SW 1271 (cell line): ENCODE data around the gene MEIOSIN.

Experiments used
- DNase-seq, 2 experiments: peaks; one replicate each; lab custom pipeline; 2025; lab: John Stamatoyannopoulos, UW

The MEIOSIN gene

DNA sequence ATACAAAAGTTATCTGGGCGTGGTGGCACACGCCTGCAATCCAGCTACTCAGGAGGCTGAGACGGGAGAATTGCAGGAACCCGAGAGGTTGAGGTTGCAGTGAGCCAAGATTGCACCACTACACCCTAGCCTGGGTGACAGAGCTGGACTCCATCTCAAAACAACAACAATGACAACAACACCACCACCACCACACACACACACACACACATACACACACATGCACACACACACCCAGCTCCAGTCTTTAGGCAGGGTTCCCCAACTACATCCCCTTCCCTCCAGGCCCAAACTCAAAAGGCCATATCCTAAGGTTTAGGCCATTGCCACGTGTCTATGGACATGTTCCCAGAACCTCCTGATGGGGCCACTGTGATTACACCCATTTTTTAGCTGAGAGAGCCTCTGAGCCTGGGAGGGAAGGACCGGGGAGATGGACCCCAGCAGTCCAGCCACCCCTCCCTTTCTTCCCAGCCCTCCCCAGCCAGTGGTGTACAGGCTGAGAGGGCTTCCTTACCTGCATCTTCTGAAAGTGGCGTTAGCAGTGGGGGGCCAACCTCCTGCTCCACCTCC is 68.5 kb downstream of the MEIOSIN start:
- DNase-seq: no peak

GRCh38 chr19:45804140-45804958 is 71.1 kb downstream of the MEIOSIN start:
- no peak for DNase-seq

- DNase-seq: no peak
Observed at GRCh38 chr19:45804959-45805230, 71.7 kb downstream of the MEIOSIN start.

DNA sequence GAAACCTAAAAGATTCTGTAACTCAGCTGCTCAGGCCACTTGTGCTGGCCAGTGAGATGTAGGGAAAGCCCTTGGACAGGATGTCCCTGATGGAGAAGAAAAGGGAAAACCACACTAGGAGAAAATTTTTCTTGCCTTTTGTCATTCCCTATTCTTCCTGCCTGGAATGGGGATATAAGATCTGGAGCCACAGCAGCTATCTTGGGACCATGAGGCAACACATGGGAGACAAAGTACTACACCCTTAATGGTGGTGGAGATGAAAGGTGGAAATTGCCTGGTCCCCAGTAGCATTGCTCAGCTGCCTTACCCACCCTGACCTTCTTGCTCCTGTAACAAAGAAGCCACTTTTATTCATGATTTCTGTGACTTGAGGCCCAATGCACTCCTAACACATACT is 72.5 kb downstream of the MEIOSIN start:
- no peak for DNase-seq

DNA sequence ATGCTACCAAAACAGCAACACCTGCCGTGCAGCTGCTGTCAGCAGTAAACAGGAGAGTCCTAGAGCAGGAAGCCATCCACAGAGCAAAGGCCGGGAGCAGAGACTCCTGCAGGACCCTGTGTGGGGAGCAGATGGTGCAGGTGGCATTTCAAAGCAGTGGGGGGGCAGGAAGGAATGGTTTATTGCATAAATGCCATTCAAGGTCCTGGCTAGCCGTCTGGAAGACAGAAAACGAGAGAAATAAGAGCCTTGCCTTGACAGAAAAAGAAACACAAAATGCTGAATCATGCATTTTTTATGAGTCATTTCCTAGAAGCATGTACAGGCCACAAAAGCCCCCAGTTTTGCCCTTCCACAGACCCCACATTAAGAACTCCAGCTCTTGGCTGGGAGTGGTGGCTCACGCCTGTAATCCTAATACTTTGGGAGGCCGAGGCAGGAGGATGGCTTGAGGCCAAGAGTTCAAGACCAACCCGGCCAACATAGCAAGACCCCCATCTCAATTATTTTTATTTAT is 76.5 kb downstream of the MEIOSIN start:
- peak in 1 of 2 experiments; percentile 47 for DNase-seq

- no peak for DNase-seq
Observed at GRCh38 chr19:45812297-45812696, 79.1 kb downstream of the MEIOSIN start.
